H54 (cell line): ENCODE results near the gene GPR83.

Source experiments
- DNase-seq: peaks from one replicate; pipeline ENCODE4 v3.0.0; 2011; ENCODE audit warnings: low spot score, mixed read lengths; ENCODE audit not compliant: insufficient read length
- FAIRE-seq: peaks from 3 replicates; lab custom pipeline; 2011; peaks lifted over from hg19 to GRCh38; lab: Jason Lieb, UNC
- POLR2A ChIP-seq: IDR thresholded peaks from 2 replicates; pipeline ENCODE4 v1.6.1; 2011; ENCODE audit warnings: low read depth, mild to moderate bottlenecking, low read length

GPR83 gene

DNA sequence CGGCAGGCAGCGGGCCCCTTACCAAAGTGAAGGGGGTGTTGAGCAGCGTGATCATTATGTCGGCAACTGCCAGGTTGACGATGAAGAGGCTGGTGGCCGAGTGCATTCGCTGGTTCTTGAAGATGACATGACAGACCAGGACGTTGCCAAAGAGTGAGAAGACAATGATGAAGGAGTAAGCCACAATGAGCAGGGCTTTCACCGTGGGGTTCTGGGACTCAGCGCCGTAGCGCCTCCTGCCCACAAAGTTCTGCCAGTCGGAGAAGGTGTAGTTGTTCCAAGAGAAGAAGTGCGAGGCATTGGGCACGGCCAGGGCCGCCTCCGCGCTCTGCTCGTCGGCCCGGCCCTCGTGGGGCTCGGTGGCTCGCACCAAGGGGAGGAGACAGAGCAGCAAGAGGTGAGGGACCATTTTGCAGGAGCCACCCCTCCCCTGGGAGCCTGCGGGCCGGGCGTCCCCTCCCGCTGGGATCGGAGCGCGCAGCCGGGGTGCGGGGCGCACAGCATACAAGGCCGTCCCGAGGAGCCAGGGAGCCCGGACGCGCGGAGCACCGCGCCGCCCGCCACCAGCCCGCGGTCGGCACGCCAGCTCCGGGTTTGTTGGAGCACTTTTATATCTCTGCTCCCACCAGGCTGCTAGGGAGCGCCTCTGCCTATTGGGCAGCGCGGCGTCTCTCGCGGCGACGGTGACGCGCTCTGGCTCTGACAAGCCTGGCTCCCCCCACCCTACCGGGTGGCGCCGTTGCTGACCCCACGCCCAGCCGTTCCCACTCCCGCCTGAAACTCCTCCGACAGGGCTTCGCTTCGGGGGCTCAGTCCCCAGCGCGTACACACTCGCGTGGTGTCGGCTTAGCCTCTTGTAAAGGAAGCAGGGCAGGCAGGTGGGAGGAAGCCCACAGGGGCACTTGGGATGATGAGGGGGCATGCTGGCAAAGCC, at the start of gene GPR83:
GPR83 (minus strand) TSS at position 581 of the 934 bp plus-strand sequence; CDS start at position 409, 172 bp downstream.
- no peak for FAIRE-seq
- no peak for TF ChIP-seq POLR2A
- no peak for DNase-seq

DNA sequence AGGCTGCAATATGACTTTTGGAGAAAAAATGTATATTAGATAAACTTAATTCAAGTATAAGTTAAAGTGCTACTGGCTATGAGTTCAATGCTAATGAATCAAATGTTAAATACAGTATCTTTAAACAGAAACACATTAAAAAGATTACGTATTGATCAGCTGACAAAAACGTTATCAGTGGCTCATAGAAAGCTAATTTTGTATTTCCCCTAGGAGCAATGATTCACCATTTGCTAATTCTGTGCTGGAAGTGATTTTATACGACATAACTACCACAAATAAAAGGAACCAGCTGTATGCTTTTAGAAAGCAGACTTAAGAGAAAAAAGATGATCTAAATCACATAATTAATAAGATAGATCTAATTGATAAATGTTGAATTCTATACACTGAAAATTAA, 48.8 kb upstream of the GPR83 start:
- no peak for FAIRE-seq
- no peak for DNase-seq
- TF ChIP-seq POLR2A: no peak

DNA sequence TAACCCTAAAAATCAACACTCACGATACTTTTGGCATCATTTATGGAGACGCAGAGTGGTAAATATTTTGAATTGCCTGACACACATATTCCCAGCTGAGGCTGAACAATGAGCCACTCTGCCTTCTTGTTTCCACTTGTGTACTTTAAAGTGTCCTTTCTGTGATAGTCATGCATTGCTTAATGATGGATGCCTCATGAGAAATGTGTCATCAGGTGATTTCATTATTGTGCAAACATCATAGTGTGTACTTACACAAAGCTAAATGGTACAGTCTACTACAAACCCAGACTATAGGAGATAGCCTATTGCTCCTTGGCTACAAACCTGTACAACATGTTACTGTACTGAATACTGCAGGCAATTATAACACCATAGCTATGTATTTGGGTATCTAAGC, 48.2 kb upstream of the GPR83 start:
- DNase-seq (no peak), FAIRE-seq (no peak)
- TF ChIP-seq POLR2A: no peak

DNA sequence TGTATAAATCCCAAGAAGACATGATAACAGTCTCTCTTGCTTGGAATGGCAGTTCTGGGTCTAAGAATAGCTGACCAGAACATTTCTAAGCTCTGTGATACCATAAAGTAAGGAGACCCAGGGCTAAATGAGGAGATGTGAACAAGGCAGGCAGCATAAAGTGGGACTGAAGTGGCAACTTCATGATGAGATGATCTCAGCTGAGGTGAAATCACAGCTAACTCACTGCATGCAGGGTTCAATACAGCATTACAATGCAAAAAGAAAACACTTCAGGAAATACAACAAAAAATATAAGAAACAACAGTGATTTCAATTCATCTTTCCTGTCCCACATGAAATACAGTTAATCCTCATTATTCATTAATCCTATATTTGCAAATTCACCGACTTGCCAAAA, 47.8 kb upstream of the GPR83 start:
- FAIRE-seq: no peak
- no peak for DNase-seq
- no peak for TF ChIP-seq POLR2A

DNA sequence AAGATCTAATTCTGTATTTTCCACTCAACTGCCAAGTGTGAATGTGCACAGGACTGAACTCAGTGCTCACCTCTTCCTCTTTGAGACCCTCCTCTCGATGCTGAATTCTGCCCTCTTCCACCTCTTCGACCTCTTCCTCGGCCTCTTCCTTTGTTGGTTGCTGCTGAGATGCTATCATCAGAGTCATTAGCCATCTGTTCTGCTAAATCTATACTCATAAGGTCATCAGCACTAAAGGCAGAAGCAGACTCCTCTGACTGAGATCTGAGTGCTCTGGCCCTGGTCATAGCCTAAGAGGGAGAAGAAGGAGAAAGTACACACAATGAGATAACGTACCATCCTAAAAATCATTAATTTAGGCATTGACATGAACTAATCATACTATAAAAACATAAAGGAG, 45.9 kb upstream of the GPR83 start:
- FAIRE-seq: no peak
- no peak for TF ChIP-seq POLR2A
- DNase-seq: no peak

DNA sequence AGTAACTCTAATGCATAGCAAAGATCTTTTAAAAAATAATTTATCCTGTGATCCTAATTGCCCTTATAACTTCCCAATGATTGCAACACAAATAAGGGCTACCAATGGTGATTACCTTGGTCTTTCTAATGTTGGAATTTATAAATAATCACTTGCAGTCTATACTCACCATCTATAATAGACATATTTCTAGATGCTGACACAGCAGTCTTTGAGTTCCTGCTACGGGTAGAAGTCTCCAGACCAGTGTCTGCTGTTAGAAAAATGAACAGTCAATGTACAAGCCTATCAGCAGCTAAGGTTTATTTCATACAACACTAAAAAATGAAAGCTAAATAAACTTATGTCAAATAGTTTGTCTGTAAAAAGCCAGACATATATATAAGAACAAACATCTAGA, 44.4 kb upstream of the GPR83 start:
- no peak for TF ChIP-seq POLR2A
- no peak for FAIRE-seq
- no peak for DNase-seq

DNA sequence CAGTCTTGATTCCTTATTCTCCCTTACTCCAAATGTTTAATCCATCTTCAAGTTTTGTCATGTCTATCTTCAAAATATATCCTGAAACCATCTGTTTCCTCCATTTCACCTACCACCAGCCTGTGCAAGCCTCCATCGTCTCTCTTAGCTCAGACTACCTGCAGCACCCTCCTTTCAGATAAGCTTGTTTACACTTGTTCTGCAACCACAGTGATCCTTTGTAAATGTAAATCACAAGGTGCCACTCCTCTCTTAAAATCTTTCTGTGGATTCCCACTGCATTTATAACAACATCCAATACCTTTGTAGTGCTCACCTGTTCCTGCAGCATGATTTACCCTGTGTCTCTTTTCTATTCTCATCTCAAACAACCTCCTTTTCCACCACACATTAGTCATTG, 31.8 kb upstream of the GPR83 start:
- no peak for TF ChIP-seq POLR2A
- DNase-seq (no peak), FAIRE-seq (no peak)

DNA sequence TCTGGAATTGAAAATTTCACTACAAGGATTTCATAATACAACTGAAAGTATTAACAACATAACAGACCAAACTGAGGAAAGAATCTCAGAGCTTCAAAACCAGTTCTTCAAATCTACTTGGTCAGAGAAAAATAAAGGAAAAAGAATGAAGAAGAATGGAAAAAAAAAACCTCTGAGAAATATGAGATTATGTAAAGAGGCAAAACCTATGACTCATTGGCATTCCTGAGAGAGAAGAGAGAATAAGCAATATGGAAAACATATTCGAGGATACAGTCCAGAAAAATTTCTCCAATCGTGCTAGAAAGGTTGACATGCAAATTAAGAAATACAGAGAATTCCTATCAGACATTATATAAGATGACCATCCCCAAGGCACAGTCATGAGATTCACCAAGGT, 23.4 kb upstream of the GPR83 start:
- DNase-seq (no peak), FAIRE-seq (no peak)
- no peak for TF ChIP-seq POLR2A

DNA sequence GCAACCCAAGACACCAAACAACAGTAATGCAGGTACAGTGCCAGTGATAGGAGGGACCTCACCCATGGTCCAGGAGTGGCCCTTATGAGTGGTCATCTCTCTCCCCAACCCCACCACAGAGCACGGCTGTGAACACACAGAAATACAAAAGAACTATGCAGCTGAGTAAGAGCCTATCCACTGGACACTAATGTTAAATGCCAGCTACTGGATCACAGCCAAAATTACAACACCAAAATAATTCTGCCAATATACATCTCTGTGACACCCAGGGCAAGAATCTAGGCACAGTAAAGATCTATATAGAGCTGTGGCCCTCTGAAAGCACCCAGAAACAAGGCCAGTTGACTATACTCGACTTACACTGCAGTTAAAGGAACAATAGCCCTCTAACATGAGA, 22.8 kb upstream of the GPR83 start:
- no peak for DNase-seq
- FAIRE-seq: no peak

DNA sequence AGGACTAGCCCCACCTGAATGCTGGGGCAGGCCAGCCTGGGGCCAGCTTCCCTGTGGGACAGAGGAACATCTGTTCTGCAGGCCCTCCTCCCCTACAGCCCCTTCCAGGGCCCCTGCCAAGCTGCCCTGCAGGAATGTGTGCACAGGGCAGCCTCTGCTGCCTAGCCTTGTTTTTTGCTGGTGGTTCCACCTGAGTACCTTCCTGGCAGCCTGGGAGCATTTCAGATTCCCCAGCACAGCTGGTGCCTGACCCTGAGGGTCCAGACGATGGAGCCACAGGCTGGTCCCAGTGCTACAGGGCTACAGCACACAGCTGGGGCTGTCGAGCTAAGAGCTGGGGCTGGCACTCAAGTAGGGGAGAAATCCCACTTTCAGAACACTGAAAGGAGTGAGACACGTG, 22.3 kb upstream of the GPR83 start:
- FAIRE-seq: no peak
- no peak for TF ChIP-seq POLR2A

More for the DNA sequence above, 22.8 kb upstream of the GPR83 start:
- no peak for TF ChIP-seq POLR2A

DNA sequence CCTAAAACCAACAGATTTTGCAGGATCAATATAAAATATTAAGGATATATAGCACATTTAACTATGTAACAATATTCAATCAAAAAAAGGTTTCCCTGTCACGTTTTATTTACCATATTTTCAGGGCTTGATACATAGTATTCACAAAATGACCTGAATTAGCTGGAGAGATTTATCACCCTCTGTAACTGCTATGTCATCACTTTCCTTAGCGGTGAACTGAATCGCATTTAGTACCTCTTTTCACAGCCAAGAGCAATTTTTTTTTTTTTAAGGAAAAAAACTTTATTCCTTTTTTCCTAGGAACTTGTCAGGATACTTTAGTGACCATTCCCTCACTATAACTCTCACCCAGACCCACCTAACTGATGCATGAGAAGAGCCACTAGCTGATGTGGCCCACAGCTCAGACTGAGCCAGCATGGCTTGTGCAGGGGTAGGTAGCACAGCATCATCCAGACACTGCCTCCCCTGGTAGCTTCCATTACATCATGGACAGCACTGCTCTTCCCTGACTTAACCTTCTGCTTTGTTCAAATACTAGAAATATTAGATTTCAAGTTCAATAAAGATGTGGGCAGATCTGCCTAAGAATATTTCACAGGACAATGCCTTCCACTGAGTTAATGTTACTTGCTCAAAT, 17.0 kb upstream of the GPR83 start:
- FAIRE-seq (no peak), DNase-seq (no peak)
- TF ChIP-seq POLR2A: no peak

More for the DNA sequence above, 22.3 kb upstream of the GPR83 start:
- no peak for DNase-seq

DNA sequence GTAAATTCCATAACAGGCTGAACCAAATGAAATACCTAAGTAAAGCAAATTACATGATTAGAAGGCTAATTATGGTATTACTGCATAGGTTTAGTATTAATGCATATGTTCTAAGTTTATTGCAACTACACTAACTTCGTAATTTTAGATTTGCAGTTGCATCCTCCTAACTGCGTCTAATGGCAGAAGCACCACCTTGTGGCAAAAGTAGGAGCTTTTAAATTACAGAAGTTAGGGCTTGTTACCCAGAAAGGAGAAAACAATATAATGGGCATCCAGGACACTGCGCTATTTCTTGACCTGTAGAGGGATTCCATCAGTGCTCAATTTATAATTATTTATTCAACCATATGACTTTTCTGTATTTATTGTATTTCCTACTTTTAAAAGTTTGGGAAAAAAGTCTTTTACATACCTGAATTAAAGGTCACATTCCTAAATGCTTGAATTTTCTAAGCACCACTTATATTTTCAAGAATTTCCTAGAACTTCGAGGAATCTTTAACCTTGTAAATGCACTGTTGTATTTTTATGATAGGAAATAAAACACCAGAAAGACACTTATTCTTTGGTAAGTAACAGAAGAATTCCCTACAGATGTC, 16.3 kb upstream of the GPR83 start:
- no peak for TF ChIP-seq POLR2A
- no peak for DNase-seq
- FAIRE-seq: no peak

DNA sequence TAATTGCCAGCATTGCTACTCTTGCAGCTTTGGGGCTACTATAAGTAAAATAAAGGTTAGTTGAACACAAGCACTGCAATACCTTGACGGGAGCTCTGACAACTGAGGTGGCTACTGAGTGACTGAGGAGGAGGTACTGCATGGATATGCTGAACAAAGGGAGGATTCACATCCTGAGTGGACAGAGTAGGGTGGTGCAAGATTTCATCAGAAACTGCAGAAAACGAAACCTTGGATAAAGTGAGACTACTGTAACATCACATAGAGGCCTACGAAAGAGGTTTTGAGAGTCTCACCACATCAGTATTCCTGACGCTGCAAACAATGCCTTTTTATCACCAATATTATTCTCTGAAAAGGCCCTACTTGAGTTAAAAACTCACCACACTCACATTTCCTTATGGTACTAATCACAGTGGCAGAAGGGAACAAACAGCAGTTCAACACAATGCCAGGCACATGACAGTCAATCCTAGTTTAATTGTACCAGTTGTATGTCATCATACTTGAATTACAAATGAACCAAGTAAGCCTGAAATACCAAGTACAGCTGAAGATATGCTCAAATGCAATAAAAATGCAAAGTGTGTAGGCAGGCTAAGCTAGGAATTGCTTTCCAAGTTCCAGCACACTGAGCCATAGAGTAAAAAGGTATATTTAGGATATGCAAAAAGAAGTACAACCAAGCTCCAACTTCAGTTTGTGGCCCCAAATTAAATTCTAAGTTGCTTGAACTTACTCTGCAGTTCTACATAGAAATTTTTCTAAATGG, 4.0 kb upstream of the GPR83 start:
- DNase-seq: no peak
- no peak for FAIRE-seq

DNA sequence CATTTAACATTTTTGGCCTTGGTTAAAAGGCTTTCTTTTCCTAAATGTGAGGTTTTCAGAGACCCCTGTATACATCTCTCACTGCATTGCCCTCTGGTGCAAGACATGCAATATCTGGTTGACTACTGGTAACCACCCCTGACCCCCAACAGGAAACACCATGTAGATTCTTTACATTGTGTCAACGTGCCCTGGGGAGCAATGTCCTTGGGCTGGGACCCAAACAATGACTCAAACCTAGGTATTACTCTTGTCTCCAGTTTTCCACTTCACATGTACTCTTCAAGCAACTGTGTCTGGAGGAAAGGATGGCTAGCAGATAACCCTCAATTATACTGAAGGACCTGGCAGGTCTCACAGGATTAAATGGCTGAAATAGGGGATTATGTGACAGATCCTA, 1.1 kb upstream of the GPR83 start:
- no peak for TF ChIP-seq POLR2A
- no peak for FAIRE-seq
- no peak for DNase-seq

More for the DNA sequence above, 4.0 kb upstream of the GPR83 start:
- TF ChIP-seq POLR2A: no peak
